Suprapubic skin (tissue), 4 donors: Measurements from ENCODE around the gene SHLD1. TPM values are rescaled to one million over a fixed set of nuclear protein-coding genes. Genes with fewer than 3 reads are reported as not detected.
A peak's percentile ranks its signal among the peaks of the same experiment; 100 is the strongest.

Experiments used
- DNase-seq, 2 donors: peaks; one replicate each; pipeline ENCODE4 v3.0.0-alpha.2; 2019; ENCODE audit warnings: low spot score in 2 of 2
- H3K27ac ChIP-seq: fragments of 200-600 bp; sonication (generic); one replicate; pipeline ENCODE4 v1.5.1; 2019
- H3K27me3 ChIP-seq: fragments of 200-600 bp; sonication (generic); one replicate; pipeline ENCODE4 v1.5.1; 2019
- H3K36me3 ChIP-seq: fragments of 200-600 bp; sonication (generic); one replicate; pipeline ENCODE4 v1.5.1; 2019
- H3K4me1 ChIP-seq: fragments of 200-600 bp; sonication (generic); one replicate; pipeline ENCODE4 v1.5.1; 2019
- H3K4me3 ChIP-seq: fragments of 200-600 bp; sonication (generic); one replicate; pipeline ENCODE4 v1.5.1; 2019; ENCODE audit warnings: mild to moderate bottlenecking
- H3K9me3 ChIP-seq: fragments of 200-600 bp; sonication (generic); one replicate; pipeline ENCODE4 v1.5.1; 2019
- CTCF ChIP-seq, 2 donors: fragments of 200-600 bp in 1 of 2; fragments of 450-650 bp in 1 of 2; sonication (generic) in 1 of 2; IDR thresholded peaks; one replicate each; pipeline ENCODE4 v1.5.1; 2016 to 2019; ENCODE audit warnings: antibody characterized with exemption in 2 of 2, mild to moderate bottlenecking in 1 of 2, moderate library complexity in 1 of 2
- EP300 ChIP-seq: sonication (generic); formaldehyde crosslinking; IDR thresholded peaks from one replicate; pipeline ENCODE4 v1.6.1; 2017; ENCODE audit warnings: antibody characterized with exemption
- POLR2A ChIP-seq, 2 donors: fragments of 450-650 bp; IDR thresholded peaks; one replicate each; pipeline ENCODE4 v1.6.1; 2017; ENCODE audit warnings: antibody characterized with exemption in 2 of 2, mild to moderate bottlenecking in 2 of 2, moderate library complexity in 2 of 2
- POLR2AphosphoS5 ChIP-seq, 3 donors: sonication (generic); formaldehyde crosslinking; IDR thresholded peaks; one replicate each; pipeline ENCODE4 v1.6.1; 2017; ENCODE audit warnings: antibody characterized with exemption in 3 of 3
- WGBS: methylation state at CpG from one replicate; pipeline ENCODE4 v1.1.5; 2018; 5-methylcytosine and 5-hydroxymethylcytosine counted together
- total RNA-seq, 4 donors: library from RNA; depleted of rRNA; stranded (reverse); fragments of >200 nt; gene quantifications; one replicate each; pipeline ENCODE4 v1.1.0, GENCODE V29; 2016

Gene SHLD1
- total RNA-seq, 4 donors from 2014 or later, result 3.3 to 3.9 (median 3.7) TPM

- whole genome bisulfite sequencing, result 94% methylated on average over 8 of the region's 8 CpGs
- Histone ChIP-seq H3K27me3 (no peaks in the 10 kb centered on the region), H3K36me3 (no peaks in the 10 kb centered on the region), H3K4me1 (peaks cover 18% of the 10 kb centered on the region), H3K4me3 (no peak overlapping the region), H3K9me3 (no peaks in the 10 kb centered on the region), H3K27ac (no peak overlapping the region)
- TF ChIP-seq POLR2A (IDR thresholded peaks at IDR 0.05) (no peak), CTCF (IDR thresholded peaks at IDR 0.05) (no peak), EP300 (no peak), POLR2AphosphoS5 (IDR thresholded peaks at IDR 0.05) (no peak)
- DNase-seq, result no peak
Measured at GRCh38 chr20:5784735-5785134, 34.5 kb downstream of the SHLD1 start.

DNA sequence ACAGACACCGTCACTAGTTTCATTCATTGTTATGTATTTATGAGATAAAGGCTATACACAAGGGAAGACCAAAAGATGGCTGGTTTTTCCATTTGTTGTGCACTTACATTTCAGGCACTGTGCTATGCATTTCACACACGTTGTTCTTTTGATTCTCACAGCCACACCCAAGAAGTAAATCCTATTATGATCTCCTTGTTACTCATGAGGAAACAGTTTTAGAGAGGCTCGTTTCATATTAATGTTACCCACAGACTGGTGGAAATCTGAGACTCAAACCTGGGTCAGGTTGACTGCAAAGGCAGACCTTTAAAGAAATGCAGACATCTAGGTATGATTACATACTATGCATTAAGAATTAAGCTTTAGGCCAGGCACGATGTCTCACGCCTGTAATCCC, 34.9 kb downstream of the SHLD1 start:
- TF ChIP-seq CTCF (IDR thresholded peaks at IDR 0.05), result no peak
- TF ChIP-seq POLR2AphosphoS5 (IDR thresholded peaks at IDR 0.05), result no peak
- no peak for TF ChIP-seq POLR2A (IDR thresholded peaks at IDR 0.05)
- TF ChIP-seq EP300, result no peak

DNA sequence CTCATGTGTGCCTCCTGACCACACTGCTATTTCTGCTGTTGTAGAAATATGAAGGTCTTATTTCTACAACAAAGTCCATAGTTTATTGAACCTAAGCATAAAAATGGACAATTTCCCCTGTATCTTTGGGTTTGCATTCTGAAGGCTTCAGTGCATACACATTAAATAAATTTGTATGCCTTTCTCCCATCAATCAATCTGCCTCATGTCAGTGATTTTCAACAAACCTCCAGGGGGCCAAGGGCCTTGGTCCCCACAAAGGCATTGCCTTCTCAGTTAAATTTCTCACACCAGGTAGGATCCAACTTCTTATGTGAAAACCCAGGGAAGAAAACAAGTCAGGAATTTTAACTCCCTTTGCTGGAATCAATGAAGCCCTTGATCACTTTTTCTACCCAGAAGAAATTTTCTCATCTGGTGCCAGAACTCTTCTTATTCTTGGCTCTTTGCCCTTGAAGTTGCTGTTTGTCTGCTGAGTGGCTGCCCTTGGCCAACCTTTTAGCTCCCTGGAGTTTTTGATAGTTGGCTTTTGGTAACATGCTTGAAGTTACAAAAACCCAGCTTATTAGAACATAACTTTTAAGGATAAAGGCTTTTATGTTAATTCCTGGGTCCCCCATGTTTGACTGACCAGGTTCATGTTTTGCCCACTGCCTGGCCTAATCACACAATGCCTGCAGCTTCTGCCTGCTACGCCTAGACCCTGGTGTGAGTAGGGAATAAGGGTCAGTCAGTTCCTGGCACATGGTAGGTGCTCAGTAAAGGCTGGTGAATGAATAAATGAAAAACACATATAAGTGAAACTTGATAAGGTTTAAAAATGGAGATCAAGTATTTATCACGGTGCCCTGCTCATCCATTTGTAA, 37.0 kb downstream of the SHLD1 start:
- TF ChIP-seq EP300 (no peak), POLR2AphosphoS5 (IDR thresholded peaks at IDR 0.05) (no peak), CTCF (IDR thresholded peaks at IDR 0.05) (no peak), POLR2A (IDR thresholded peaks at IDR 0.05) (no peak)
- WGBS, result 91% methylated on average over 2 of the region's 2 CpGs
- Histone ChIP-seq H3K4me3 (no peak overlapping the region), H3K9me3 (no peaks in the 10 kb centered on the region), H3K27ac (no peak overlapping the region), H3K4me1 (peaks cover 18% of the 10 kb centered on the region), H3K36me3 (no peaks in the 10 kb centered on the region), H3K27me3 (no peaks in the 10 kb centered on the region)
- DNase-seq, result no peak

More for the DNA sequence above, 34.9 kb downstream of the SHLD1 start:
- H3K4me3 ChIP-seq, result no peak overlapping the region
- no peaks in the 10 kb centered on the region for H3K9me3 ChIP-seq
- H3K4me1 ChIP-seq, result peaks cover 18% of the 10 kb centered on the region
- no peaks in the 10 kb centered on the region for H3K27me3 ChIP-seq
- H3K36me3 ChIP-seq, result no peaks in the 10 kb centered on the region
- no peak overlapping the region for H3K27ac ChIP-seq
- DNase-seq, result no peak
- 76% methylated on average over 5 of the region's 5 CpGs for WGBS

- no peak for DNase-seq
- H3K36me3 ChIP-seq, result no peaks in the 10 kb centered on the region
- no peak for TF ChIP-seq EP300
- no peak for TF ChIP-seq POLR2A (IDR thresholded peaks at IDR 0.05)
- no peak for TF ChIP-seq POLR2AphosphoS5 (IDR thresholded peaks at IDR 0.05)
- no peak for TF ChIP-seq CTCF (IDR thresholded peaks at IDR 0.05)
- no peaks in the 10 kb centered on the region for H3K27me3 ChIP-seq
- peaks cover 18% of the 10 kb centered on the region for H3K4me1 ChIP-seq
- H3K27ac ChIP-seq, result no peak overlapping the region
- H3K4me3 ChIP-seq, result no peak overlapping the region
- no peaks in the 10 kb centered on the region for H3K9me3 ChIP-seq
Measured at GRCh38 chr20:5787796-5788165, 37.6 kb downstream of the SHLD1 start.

GRCh38 chr20:5788385-5788895, 38.2 kb downstream of the SHLD1 start:
- H3K4me1 ChIP-seq, result peaks cover 18% of the 10 kb centered on the region
- no peaks in the 10 kb centered on the region for H3K9me3 ChIP-seq
- no peak overlapping the region for H3K4me3 ChIP-seq
- DNase-seq, result peak; percentile 76 to 83
- no peaks in the 10 kb centered on the region for H3K36me3 ChIP-seq
- H3K27me3 ChIP-seq, result no peaks in the 10 kb centered on the region
- no peak overlapping the region for H3K27ac ChIP-seq
- WGBS, result 2% methylated on average over 3 of the region's 3 CpGs
- TF ChIP-seq POLR2A (IDR thresholded peaks at IDR 0.05), result no peak
- TF ChIP-seq CTCF (IDR thresholded peaks at IDR 0.05), result peak; percentile 79 to 93
